Left lung (tissue), 10 donors: ENCODE results near the gene PLEKHG2. TPM values are rescaled to one million over a fixed set of nuclear protein-coding genes. Genes with fewer than 3 reads are reported as not detected.

ENCODE experiments used
- ATAC-seq: fragments of 200-7000 bp; cut with Tn5 transposase; one replicate; pipeline ENCODE4 v1.9.1; 2020; ENCODE audit warnings: moderate library complexity
- DNase-seq, 4 donors: peaks; one replicate each; pipeline ENCODE4 v3.0.0-alpha.2; 2013 to 2020
- H3K27ac ChIP-seq, 2 donors: fragments of 200-600 bp; sonication (generic) in 1 of 2; one replicate each; pipeline versions ENCODE4 v1.5.0 to v1.8.0; 2020 to 2021
- H3K27me3 ChIP-seq, 2 donors: fragments of 200-600 bp; sonication (generic) in 1 of 2; one replicate each; pipeline versions ENCODE4 v1.5.0 to v1.8.0; 2020 to 2021
- H3K36me3 ChIP-seq, 2 donors: fragments of 200-600 bp; sonication (generic) in 1 of 2; one replicate each; pipeline versions ENCODE4 v1.5.0 to v1.8.0; 2020 to 2021
- H3K4me1 ChIP-seq, 2 donors: fragments of 200-600 bp; one replicate each; pipeline ENCODE4 v1.8.0; 2021
- H3K4me3 ChIP-seq, 2 donors: fragments of 200-600 bp; sonication (generic) in 1 of 2; one replicate each; pipeline versions ENCODE4 v1.5.0 to v1.8.0; 2020 to 2021; ENCODE audit warnings: mild to moderate bottlenecking in 1 of 2
- H3K9me3 ChIP-seq, 2 donors: fragments of 200-600 bp; sonication (generic) in 1 of 2; one replicate each; pipeline versions ENCODE4 v1.5.0 to v1.8.0; 2020 to 2021
- CTCF ChIP-seq, 2 donors: fragments of 200-600 bp; sonication (generic) in 1 of 2; IDR thresholded peaks; one replicate each; pipeline versions ENCODE4 v1.5.0 to v1.8.0; 2021; ENCODE audit warnings: antibody characterized with exemption in 2 of 2
- intact Hi-C, 2 donors: fragments of 100-400 bp; cut with DNase I; formaldehyde crosslinking; loops; one replicate each; pipeline versions ENCODE4 v1.11.2 to v1.14.2; 2022
- polyA plus RNA-seq, 6 donors: library from polyadenylated mRNA; unstranded; fragments of 120-200 nt; gene quantifications; one replicate each; pipeline ENCODE4 v1.2.1, GENCODE V29; 2013; ENCODE audit not compliant: insufficient read length in 6 of 6
- total RNA-seq, 2 donors: library from RNA; stranded (reverse); fragmentation: NEBNext Ultra II Directional; extraction: Animal tissue kit (Norgen Biotek cat#: 25700); gene quantifications; one replicate each; pipeline ENCODE4 v1.2.1, GENCODE V29; 2021
- donor health status: DM: no; HTN: yes; CAD: no.
- donor health status: DM: no; HTN: no; CAD: no.

The PLEKHG2 gene
- total and polyA plus RNA-seq, 8 donors: 39.5 to 118 (median 91.3) TPM

GRCh38 chr19:39397360-39398296 is 14.8 kb upstream of the PLEKHG2 start:
- peak overlapping the region in 1 of 2 donors; percentile 34 for H3K4me3 ChIP-seq
- no peaks in the 10 kb centered on the region for H3K9me3 ChIP-seq
- H3K27ac ChIP-seq: peak overlapping the region; percentile 84 to 99
- DNase-seq (peak; percentile 71 to 99 (median 90)), ATAC-seq (peak; percentile 84)
- TF ChIP-seq CTCF (IDR thresholded peaks at IDR 0.05): peak; percentile 98
- H3K27me3 ChIP-seq: no peaks in the 10 kb centered on the region
- peaks cover 0 to 39% of the 10 kb centered on the region in 2 donors for H3K36me3 ChIP-seq
- intact Hi-C loops: no loop called here
- H3K4me1 ChIP-seq: peaks cover 22 to 61% of the 10 kb centered on the region in 2 donors

DNA sequence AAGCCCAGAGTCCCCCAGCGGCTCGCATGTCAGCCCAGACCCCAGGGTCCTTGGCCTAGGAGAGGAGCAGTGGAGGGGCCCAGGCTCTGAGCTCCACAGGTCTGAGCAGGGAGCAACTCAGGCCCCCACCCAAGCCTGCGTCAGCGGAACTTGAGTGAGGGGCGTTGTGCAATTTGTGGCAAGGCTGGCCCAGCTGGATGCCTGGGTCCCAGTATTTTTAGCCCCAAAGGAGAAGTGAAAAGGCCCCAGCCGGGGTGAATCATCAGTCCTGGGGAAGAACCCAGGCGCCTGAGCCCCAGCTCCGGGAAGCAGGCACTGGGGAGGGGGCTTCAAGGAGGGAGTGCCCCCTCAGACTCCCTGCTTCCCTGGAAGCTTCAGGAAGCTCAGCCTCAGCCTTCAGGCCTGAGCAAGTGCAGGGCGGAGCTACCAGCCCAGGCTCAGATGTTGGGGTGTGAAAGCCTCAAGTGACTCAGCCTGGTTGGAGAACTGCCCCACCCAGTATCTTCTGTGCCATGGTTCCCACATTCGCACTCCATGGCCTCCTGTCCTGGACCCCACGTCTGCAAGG is 14.1 kb upstream of the PLEKHG2 start:
- peak overlapping the region in 1 of 2 donors; percentile 34 for H3K4me3 ChIP-seq
- H3K27me3 ChIP-seq: no peaks in the 10 kb centered on the region
- ATAC-seq (peak; percentile 17), DNase-seq (peak in 3 of 4 donors; percentile 16 to 95 (median 89))
- TF ChIP-seq CTCF (IDR thresholded peaks at IDR 0.05): no peak
- H3K27ac ChIP-seq: peak overlapping the region; percentile 84 to 99
- intact Hi-C loops: no loop called here
- H3K36me3 ChIP-seq: peaks cover 0 to 37% of the 10 kb centered on the region in 2 donors
- no peaks in the 10 kb centered on the region for H3K9me3 ChIP-seq
- peaks cover 28 to 66% of the 10 kb centered on the region in 2 donors for H3K4me1 ChIP-seq

DNA sequence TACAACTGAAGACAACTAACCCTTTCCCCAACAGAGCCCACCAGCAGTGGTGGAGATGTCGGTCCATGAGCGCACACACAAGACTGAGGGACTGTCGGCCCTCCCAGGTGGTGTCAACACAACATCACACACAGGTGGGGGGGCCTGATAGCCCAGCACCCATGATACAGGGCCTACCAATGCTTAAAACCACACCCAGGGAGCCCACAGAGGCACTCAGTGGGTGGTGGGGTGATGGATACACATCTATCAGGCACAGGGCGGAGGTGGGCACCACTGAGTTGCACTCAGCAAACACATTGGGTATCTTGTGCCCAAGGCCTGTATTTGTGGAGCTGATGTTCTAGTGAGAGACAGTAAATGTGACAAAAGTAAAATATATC is 12.8 kb upstream of the PLEKHG2 start:
- H3K27ac ChIP-seq: peak overlapping the region; percentile 84 to 99
- intact Hi-C loops: no loop called here
- peaks cover 29 to 75% of the 10 kb centered on the region in 2 donors for H3K4me1 ChIP-seq
- no peak for TF ChIP-seq CTCF (IDR thresholded peaks at IDR 0.05)
- no peak for ATAC-seq
- H3K9me3 ChIP-seq: no peaks in the 10 kb centered on the region
- no peaks in the 10 kb centered on the region for H3K27me3 ChIP-seq
- H3K4me3 ChIP-seq: no peak overlapping the region
- peaks cover 0 to 25% of the 10 kb centered on the region in 2 donors for H3K36me3 ChIP-seq
- DNase-seq: no peak

DNA sequence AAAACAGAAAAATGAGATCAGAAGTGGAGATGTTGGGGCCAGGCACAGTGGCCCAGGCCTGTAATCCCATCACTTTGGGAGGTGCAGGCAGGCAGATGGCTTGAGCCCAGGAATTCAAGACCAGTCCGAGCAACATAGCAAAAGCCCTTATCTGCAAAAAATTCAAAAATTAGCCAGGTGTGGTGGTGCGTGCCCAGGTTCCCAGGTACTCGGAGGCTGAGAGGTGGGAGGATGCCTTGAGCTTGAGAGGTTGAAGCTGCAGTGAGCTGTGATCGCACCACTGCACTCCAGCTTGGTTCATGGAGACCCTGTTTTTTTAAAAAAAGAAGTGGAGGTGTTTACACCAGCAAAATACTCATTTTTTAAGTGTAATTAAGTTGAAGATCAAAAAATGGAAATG is 12.4 kb upstream of the PLEKHG2 start:
- Histone ChIP-seq H3K4me3 (no peak overlapping the region), H3K9me3 (no peaks in the 10 kb centered on the region), H3K27me3 (no peaks in the 10 kb centered on the region), H3K36me3 (peaks cover 0 to 21% of the 10 kb centered on the region in 2 donors), H3K4me1 (peaks cover 29 to 79% of the 10 kb centered on the region in 2 donors), H3K27ac (peak overlapping the region in 1 of 2 donors; percentile 99)
- no peak for ATAC-seq
- DNase-seq: no peak
- intact Hi-C loops: no loop called here
- no peak for TF ChIP-seq CTCF (IDR thresholded peaks at IDR 0.05)

DNA sequence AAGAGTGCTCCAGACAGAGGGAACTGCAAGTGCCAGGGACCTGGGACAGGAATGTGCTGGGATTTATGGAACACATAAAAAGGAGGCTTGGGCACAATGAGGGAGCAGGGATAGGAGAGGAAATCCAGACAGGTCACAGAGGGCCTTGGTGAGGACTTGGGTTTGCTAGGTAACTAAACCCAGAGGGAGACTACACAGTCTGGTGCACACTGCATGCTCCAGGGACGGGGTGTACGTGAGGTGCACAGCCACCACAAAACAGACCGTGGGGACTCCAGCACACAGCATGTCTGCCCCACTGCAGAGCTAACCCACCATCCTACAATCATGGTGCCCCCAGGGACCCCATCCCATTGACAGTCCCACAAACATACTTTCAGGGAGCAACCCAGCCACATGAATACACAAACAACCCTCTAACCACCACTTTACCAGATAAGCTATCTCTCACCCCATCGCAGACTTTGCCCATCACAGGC is 11.4 kb upstream of the PLEKHG2 start:
- no peak for TF ChIP-seq CTCF (IDR thresholded peaks at IDR 0.05)

More for the DNA sequence above, 11.4 kb upstream of the PLEKHG2 start:
- Histone ChIP-seq H3K9me3 (no peaks in the 10 kb centered on the region), H3K36me3 (peaks cover 0 to 10% of the 10 kb centered on the region in 2 donors), H3K4me1 (peaks cover 29 to 90% of the 10 kb centered on the region in 2 donors), H3K27ac (peak overlapping the region; percentile 96 to 100), H3K27me3 (no peaks in the 10 kb centered on the region), H3K4me3 (peak overlapping the region in 1 of 2 donors; percentile 9)
- DNase-seq: no peak
- intact Hi-C loops: no loop called here
- ATAC-seq: no peak
